H1 (cell line): ENCODE measurements around the gene CXCL12. TPM values are rescaled to one million over a fixed set of nuclear protein-coding genes. Genes with fewer than 3 reads are reported as not detected.

Experiments
- EGR1 ChIP-seq: IDR thresholded peaks from 2 replicates; pipeline ENCODE4 v1.6.1; 2011; ENCODE audit warnings: low read depth, low read length, borderline replicate concordance
- KDM1A ChIP-seq: fragments of 200-600, 300-600 bp; sonication (generic); IDR thresholded peaks from 2 replicates; pipeline ENCODE4 v1.7.1; 2016; ENCODE audit warnings: mild to moderate bottlenecking, low read length, borderline replicate concordance
- SAP30 ChIP-seq: fragments of 300-600 bp; sonication (generic); IDR thresholded peaks from 2 replicates; pipeline ENCODE4 v1.7.1; 2012; ENCODE audit warnings: low read length, moderate library complexity, mild to moderate bottlenecking, inconsistent platforms; ENCODE audit not compliant: insufficient read depth, insufficient replicate concordance
- SIRT6 ChIP-seq: IDR thresholded peaks from one replicate; pipeline ENCODE4 v1.7.1; 2012; ENCODE audit warnings: low read length, inconsistent platforms
- TEAD4 ChIP-seq: IDR thresholded peaks from 2 replicates; pipeline ENCODE4 v1.6.1; 2012; ENCODE audit warnings: low read depth, low read length, inconsistent platforms, mixed read lengths
- polyA plus RNA-seq, 7 experiments: library from polyadenylated mRNA; depleted of rRNA in 3 of 7; stranded (reverse) in 5 of 7; unstranded in 2 of 7; fragments of >200 nt in 5 of 7; fragments of 200-250 nt in 2 of 7; gene quantifications; 1 replicate in 5 of 7; 2 replicates in 1 of 7; 4 replicates in 1 of 7; pipeline versions ENCODE4 v1.2.1 to v1.2.3, GENCODE V29; 2011 to 2013; ENCODE audit warnings: missing spikeins in 2 of 7, mixed read lengths in 2 of 7
- total RNA-seq: library from RNA; stranded (reverse); fragmentation: NEBNext Ultra II Directional; extraction: Animal tissue kit (Norgen Biotek cat#: 25700); gene quantifications from 2 replicates; pipeline ENCODE4 v1.2.1, GENCODE V29; 2021

Gene CXCL12
- total and polyA plus RNA-seq, 2 of the 8 experiments (the other 6 are each of a cell fraction or from before 2014, with no cell fraction given), result 51.4 to 53.8 TPM

DNA sequence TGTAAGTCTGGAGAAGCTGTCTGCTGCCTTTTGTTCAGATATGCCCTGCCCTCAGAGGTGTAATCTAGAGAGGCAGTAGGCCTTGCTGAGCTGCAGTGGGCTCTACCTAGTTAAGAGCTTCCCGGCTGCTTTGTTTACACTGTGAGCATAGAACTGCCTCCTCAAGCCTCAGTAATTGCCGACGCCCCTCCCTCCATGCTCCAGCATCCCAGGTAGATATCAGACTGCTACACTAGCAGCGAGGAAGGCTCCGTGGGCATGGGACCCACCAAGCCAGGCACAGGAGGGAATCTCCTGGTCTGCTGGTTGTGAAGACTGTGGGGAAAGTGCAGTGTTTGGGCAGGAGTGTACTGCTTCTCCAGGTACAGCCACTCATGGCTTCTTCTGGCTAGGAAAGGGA, 26.4 kb upstream of the CXCL12 start (continued):
- TF ChIP-seq TEAD4 (no peak), KDM1A (no peak), EGR1 (no peak), SAP30 (no peak), SIRT6 (no peak)
